ENCODE results near the gene ADCY4. TPM values are rescaled to one million over a fixed set of nuclear protein-coding genes. Genes with fewer than 3 reads are reported as not detected.

The ADCY4 gene
- total and polyA plus RNA-seq, 3 donors from 2014 or later, result 10.0 to 23.1 (median 13.9) TPM

GRCh38 chr14:24304019-24304387 is 30.9 kb downstream of the ADCY4 start:
- H3K4me3 ChIP-seq, result no peak overlapping the region
- WGBS, 2 donors, result 92 to 96% methylated on average over 10 to 11 of the region's 11 CpGs
- intact Hi-C loops (cut with DNase I; ENCODE audit: low total_unique reads), result loop anchor here (5.0 kb wide), 1 partner anchor 62 kb away; the partner anchor contains the start of gene TINF2
- H3K4me1 ChIP-seq, result peaks cover 6% of the 10 kb centered on the region
- H3K36me3 ChIP-seq (ENCODE audit: low read depth, missing control alignments), result no peaks in the 10 kb centered on the region
- no peak for TF ChIP-seq POLR2A (IDR thresholded peaks at IDR 0.05)
- TF ChIP-seq, protein P1, sequence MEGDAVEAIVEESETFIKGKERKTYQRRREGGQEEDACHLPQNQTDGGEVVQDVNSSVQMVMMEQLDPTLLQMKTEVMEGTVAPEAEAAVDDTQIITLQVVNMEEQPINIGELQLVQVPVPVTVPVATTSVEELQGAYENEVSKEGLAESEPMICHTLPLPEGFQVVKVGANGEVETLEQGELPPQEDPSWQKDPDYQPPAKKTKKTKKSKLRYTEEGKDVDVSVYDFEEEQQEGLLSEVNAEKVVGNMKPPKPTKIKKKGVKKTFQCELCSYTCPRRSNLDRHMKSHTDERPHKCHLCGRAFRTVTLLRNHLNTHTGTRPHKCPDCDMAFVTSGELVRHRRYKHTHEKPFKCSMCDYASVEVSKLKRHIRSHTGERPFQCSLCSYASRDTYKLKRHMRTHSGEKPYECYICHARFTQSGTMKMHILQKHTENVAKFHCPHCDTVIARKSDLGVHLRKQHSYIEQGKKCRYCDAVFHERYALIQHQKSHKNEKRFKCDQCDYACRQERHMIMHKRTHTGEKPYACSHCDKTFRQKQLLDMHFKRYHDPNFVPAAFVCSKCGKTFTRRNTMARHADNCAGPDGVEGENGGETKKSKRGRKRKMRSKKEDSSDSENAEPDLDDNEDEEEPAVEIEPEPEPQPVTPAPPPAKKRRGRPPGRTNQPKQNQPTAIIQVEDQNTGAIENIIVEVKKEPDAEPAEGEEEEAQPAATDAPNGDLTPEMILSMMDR (IDR thresholded peaks at IDR 0.05), result no peak
- no peak overlapping the region for H3K27ac ChIP-seq
- DNase-seq, result no peak
- no peaks in the 10 kb centered on the region for H3K27me3 ChIP-seq
- H3K9me3 ChIP-seq, result no peaks in the 10 kb centered on the region

DNA sequence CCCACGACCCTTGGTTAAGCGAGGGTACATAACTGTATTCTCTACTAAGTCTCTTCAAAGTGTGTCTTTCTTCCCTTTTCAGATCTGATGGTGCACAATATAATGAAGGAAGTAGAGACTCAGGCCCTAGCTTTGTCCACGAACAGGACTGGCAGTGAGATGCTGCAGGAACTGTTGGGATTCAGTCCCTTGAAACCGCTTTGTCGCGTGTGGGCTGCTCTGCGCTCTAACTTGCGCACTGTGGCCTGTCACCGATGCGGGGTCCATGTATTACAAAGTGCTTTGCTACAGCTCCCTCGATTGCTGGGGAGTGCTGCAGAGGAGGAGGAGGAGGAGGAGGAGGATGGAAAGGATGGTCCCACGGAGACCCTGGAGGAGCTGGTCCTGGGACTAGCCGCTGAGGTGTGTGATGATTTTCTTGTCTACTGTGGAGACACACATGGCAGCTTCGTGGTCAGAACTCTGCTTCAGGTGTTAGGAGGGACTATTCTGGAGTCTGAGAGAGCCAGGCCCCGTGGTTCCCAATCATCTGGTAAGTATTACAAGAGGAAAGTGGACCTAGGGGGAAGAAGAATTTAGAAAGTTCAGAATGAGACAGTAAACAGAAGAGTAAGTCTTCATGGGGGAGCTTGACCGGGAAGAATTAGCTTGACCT is 34.4 kb downstream of the ADCY4 start:
- intact Hi-C loops (cut with DNase I; ENCODE audit: low total_unique reads), result loop anchor here (5.0 kb wide), 1 partner anchor 58 kb away; the partner anchor contains the start of gene TINF2
- DNase-seq, result no peak
- 19 to 22% methylated on average over 16 of the region's 16 CpGs for WGBS, 2 donors

GRCh38 chr14:24299255-24300191 is 35.3 kb downstream of the ADCY4 start, which contains the start of the genes DHRS1 and NOP9:
Gene DHRS1 (minus strand): TSS chr14:24299780. CDS start chr14:24299106, 674 bp downstream.
Gene NOP9 (plus strand): TSS chr14:24299850. CDS start chr14:24299955, 105 bp downstream.
- Histone ChIP-seq H3K27ac (peak within 1 kb of the TSS; percentile 65 to 82), H3K4me3 (peak within 1 kb of the TSS; percentile 73 to 89), H3K9me3 (no peaks in the 10 kb centered on the region), H3K4me1 (peaks cover 9% of the 10 kb centered on the region), H3K27me3 (no peaks in the 10 kb centered on the region), H3K36me3 (ENCODE audit: low read depth, missing control alignments) (no peaks in the 10 kb centered on the region)
- 1% methylated on average over 12 to 74 of the region's 75 CpGs for WGBS, 2 donors
- intact Hi-C loops (cut with DNase I; ENCODE audit: low total_unique reads), result loop anchor here (5.0 kb wide), 1 partner anchor 57 kb away; the partner anchor contains the start of gene TINF2
- TF ChIP-seq, protein P1 (IDR thresholded peaks at IDR 0.05), result peak in 1 of 3 experiments; percentile 25
- no peak for TF ChIP-seq POLR2A (IDR thresholded peaks at IDR 0.05)
- DNase-seq, result peak; percentile 95

More for the DNA sequence above, 34.4 kb downstream of the ADCY4 start:
- H3K4me3 ChIP-seq, result peak overlapping the region; percentile 73 to 89
- no peaks in the 10 kb centered on the region for H3K9me3 ChIP-seq
- H3K36me3 ChIP-seq (ENCODE audit: low read depth, missing control alignments), result no peaks in the 10 kb centered on the region
- H3K4me1 ChIP-seq, result peaks cover 9% of the 10 kb centered on the region
- no peak for TF ChIP-seq POLR2A (IDR thresholded peaks at IDR 0.05)
- TF ChIP-seq, protein P1 (IDR thresholded peaks at IDR 0.05), result no peak
- H3K27ac ChIP-seq, result no peak overlapping the region
- H3K27me3 ChIP-seq, result no peaks in the 10 kb centered on the region

DNA sequence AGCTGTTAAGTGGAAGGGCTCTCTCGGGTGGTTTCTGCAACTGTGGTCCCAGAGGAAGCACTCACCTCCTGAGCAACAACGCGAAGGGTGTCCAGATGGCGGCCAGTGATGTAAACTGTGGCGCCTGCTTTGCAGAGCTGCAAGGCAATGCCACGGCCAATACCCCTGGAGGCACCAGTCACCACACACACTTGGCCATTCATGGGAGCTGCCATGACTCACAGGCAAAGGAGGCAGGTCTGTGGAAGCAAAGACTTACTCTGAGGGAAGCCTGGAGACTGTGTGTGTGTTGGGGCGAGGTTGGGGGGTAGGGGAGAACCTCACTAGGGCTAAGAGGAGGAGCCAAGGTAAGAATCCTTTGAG is 36.0 kb downstream of the ADCY4 start:
- WGBS, 2 donors, result 39 to 46% methylated on average over 7 of the region's 7 CpGs
- H3K36me3 ChIP-seq (ENCODE audit: low read depth, missing control alignments), result no peaks in the 10 kb centered on the region
- no peaks in the 10 kb centered on the region for H3K9me3 ChIP-seq
- intact Hi-C loops (cut with DNase I; ENCODE audit: low total_unique reads), result no loop called here
- peak overlapping the region; percentile 65 to 82 for H3K27ac ChIP-seq
- no peak for DNase-seq
- H3K4me1 ChIP-seq, result peaks cover 9% of the 10 kb centered on the region
- peak overlapping the region; percentile 73 to 89 for H3K4me3 ChIP-seq
- TF ChIP-seq, protein P1 (IDR thresholded peaks at IDR 0.05), result no peak
- no peak for TF ChIP-seq POLR2A (IDR thresholded peaks at IDR 0.05)
- H3K27me3 ChIP-seq, result no peaks in the 10 kb centered on the region

Data from testis (tissue), 3 donors.